Activated CD4-positive, CD25-positive, alpha-beta regulatory T cell treated with anti-CD3 and anti-CD28 coated beads, Interleukin-2, amount 50 U/mL, for 24 hours (primary cell): Measurements from ENCODE around the gene SMCHD1.
"Not testable (repeated sequence)": the region's sequence is repeated elsewhere in the genome, so short reads cannot be mapped to it uniquely, and the experiment has no call there.

Experiments used
- ATAC-seq, 2 donors: fragments of 150-1000 bp; cut with Tn5 transposase; one replicate each; pipeline ENCODE4 v1.10.0; 2021; ENCODE audit warnings: mild to moderate bottlenecking in 1 of 2, moderate library complexity in 1 of 2

The SMCHD1 gene

DNA sequence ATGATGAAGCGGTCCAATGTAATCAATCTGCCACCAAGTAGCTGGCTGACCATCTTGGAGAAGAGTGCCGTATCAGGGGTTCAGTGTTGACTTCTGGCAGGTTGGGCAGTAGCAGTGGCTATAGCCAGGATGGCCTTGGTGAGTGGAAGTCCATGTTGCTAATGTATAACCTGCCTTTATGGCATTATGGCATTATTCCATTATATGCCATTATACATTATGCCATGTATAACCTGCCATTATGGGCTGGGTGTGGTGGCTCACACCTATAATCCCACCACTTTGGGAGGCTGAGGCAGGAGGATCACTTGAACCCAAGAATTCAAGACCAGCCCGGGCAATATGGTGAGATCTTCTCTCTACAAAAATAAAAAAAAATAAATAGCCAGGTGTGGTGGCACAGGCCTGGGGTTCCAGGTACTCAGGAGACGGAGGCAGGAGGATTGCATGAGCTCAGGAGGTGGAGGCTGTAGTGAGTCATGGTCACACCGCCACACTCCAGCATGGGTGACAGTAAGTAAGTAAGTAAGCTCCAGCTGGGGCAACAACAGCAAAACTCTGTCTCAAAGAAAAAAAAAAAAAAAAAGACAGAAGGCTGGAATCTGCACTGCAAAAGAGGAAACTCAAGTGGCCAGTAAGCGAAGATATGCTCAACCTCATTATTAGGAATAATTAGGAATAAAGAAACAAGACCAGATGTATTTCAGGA, 166.8 kb downstream of the SMCHD1 start:
- ATAC-seq = no peak

DNA sequence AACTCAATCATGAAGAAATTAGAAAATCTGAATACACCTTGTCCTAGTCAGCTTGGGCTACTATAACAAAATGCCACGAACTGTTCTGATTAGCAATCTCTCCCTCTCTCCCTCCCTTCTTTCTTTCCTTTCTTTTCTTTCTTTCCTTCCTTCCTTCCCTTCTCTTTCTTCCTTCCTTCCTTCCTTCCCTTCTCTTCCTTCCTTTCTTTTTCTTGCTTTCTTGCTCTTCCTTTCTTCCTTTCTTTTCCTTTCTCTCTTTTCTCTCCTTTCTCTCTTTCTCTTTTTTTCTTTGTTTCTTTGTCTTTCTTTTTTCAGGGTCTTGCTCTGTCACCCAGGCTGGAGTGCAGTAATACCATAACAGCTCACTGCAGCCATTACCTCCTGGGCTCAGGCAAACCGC, 167.7 kb downstream of the SMCHD1 start:
- no peak for ATAC-seq

DNA sequence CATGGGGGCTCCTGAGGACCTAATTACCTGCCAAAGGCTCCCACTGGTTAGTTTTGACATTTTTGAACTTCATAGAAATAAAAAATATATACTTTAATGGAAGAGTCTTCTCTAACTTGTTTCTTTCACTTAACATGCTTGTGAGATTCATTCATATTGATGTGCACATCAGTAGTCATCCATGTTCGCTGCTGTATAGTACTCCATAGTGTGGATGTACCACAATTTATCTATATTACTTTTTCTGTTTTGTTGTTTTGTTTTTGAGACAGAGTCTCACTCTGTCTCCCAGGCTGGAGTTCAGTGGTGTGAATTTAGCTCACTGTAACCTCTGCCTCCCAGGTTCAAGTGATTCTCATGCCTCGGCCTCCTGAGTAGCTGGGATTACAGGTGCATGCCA, 168.4 kb downstream of the SMCHD1 start:
- ATAC-seq = no peak

GRCh38 chr18:2824865-2825264, 169.3 kb downstream of the SMCHD1 start:
- ATAC-seq = no peak

- ATAC-seq = no peak
These were observed 170.2 kb downstream of the SMCHD1 start for GRCh38 chr18:2825613-2826175.

GRCh38 chr18:2826581-2826980, 171.1 kb downstream of the SMCHD1 start:
- ATAC-seq = no peak

- no peak for ATAC-seq
These were observed 171.5 kb downstream of the SMCHD1 start for GRCh38 chr18:2827061-2827460.

DNA sequence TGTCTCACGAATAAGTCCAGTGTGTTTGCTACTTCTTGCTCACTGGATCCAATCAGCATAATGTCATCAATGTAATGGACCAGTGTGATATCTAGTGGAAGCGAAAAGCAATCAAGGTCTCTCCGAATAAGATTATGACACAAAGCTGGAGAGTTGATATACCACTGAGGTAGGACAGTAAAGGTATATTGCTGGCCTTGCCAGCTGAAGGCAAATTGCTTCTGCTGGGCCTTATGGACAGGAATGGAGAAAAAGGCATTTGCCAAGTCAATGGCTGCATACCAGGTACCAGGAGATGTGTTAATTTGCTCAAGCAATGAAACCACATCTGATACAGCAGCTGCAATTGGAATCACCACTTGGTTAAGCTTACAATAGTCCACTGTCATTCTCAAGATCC, 180.6 kb downstream of the SMCHD1 start:
- not testable (repeated sequence) for ATAC-seq

GRCh38 chr18:2837290-2837689, 181.8 kb downstream of the SMCHD1 start:
- not testable (repeated sequence) for ATAC-seq

- no peak for ATAC-seq
These were observed 183.7 kb downstream of the SMCHD1 start for GRCh38 chr18:2839202-2839601.

GRCh38 chr18:2840521-2840920, 185.0 kb downstream of the SMCHD1 start:
- ATAC-seq = no peak

DNA sequence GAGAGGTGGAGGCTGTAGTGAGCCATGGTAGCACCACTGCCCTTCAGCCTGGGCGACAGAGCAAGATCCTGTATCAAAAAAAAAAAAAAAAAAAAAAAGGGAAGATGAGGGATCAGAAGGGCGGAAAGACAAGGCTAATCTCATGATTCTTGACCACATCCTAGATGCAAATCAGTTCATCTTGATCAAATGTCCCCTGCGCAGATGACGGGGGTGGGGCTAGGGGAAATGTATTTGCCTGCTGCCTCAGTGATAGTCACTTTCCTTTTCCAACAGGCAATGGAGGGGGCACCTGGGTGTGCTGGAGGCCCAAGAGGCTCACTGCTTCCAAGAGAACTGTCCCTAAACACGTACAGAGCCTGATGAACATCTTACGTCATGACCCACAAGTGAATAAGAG, 187.6 kb downstream of the SMCHD1 start:
- no peak for ATAC-seq

- no peak for ATAC-seq
These were observed 189.6 kb downstream of the SMCHD1 start for GRCh38 chr18:2845172-2845571.

- peak; percentile 33 to 36 for ATAC-seq
These were observed 191.2 kb downstream of the SMCHD1 start, which contains the start of gene EMILIN2 for GRCh38 chr18:2846636-2847316. Gene EMILIN2, plus strand, starts transcription at chr18:2847006. Its CDS starts 183 bp downstream, at chr18:2847189.

- peak; percentile 40 to 49 for ATAC-seq
These were observed 192.1 kb downstream of the SMCHD1 start for GRCh38 chr18:2847317-2848246.

- no peak for ATAC-seq
These were observed 193.0 kb downstream of the SMCHD1 start for GRCh38 chr18:2848247-2849246.

- no peak for ATAC-seq
These were observed 195.3 kb downstream of the SMCHD1 start for GRCh38 chr18:2850816-2851215.

- ATAC-seq = no peak
These were observed 196.2 kb downstream of the SMCHD1 start for GRCh38 chr18:2851771-2852170.

DNA sequence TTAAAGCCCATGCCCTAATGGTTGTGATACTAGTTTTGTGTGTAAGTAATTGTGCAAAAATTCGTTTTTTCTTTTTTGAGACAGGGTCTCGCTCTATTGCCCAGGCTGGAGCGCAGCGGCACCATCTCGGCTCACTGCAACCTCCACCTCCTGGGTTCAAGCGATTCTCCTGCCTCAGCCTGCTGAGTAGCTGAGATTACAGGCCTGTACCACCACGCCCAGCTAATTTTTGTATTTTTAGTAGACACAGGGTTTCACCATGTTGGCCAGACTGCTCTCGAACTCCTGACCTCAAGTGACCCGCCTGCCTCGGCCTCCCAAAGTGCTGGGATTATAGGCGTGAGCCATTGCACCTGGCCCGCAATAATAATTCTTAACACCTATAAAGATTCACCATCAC, 196.9 kb downstream of the SMCHD1 start:
- not testable (repeated sequence) for ATAC-seq

GRCh38 chr18:2853173-2853925, 197.8 kb downstream of the SMCHD1 start:
- no peak for ATAC-seq
